HPDE6-E6E7 (cell line): ENCODE results near the gene TLE1.

ENCODE experiments used
- DNase-seq: peaks from one replicate; pipeline ENCODE4 v3.0.0; 2011; ENCODE audit warnings: missing footprints; ENCODE audit errors: extremely low spot score

TLE1 gene

GRCh38 chr9:81549500-81550206 lies 139.7 kb downstream of the TLE1 start:
- no peak for DNase-seq

DNA sequence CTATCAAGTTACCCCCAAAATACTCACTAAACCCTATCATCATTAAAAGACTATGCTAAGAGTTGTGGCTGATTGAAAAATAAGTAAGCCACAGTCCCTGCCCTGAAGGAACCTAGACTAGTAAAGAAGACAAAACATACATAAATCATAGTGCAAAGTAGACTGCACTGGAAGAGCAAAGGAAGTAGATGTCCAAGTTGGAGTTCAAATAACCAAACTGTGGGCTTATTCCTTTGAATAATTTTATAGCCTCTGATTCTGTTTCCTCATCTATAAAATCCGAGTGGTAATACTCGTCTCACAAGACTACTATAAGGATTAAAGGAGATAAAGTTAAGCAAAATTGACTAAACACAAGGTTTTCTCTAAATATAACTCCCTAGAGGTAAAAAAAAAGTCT lies 140.4 kb downstream of the TLE1 start:
- DNase-seq, result no peak

DNA sequence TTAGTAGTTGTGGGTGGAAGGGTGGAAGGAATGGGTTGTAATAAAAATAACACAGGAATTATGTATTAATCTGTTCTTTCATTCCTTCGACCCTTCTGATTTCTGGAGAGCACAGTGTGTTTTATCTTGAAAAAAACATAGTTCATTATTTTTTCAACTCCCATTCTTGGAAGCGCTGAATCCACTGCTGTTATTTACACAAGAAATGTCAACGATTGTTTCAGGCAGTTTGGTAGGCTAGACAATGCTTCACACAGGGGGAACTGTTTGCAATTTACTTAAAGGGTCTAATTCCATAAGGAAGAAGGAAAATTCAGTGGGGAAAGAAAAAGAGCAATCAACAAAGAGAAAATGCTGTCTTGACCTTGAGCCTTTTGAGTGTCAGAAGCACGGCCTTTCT lies 142.9 kb downstream of the TLE1 start:
- no peak for DNase-seq

- no peak for DNase-seq
These were observed 145.7 kb downstream of the TLE1 start for GRCh38 chr9:81543695-81544094.

- DNase-seq, result no peak
These were observed 147.0 kb downstream of the TLE1 start for GRCh38 chr9:81542118-81542889.

- no peak for DNase-seq
These were observed 149.1 kb downstream of the TLE1 start for GRCh38 chr9:81540142-81540710.

- no peak for DNase-seq
These were observed 150.0 kb downstream of the TLE1 start for GRCh38 chr9:81539317-81539716.

GRCh38 chr9:81538890-81539289 lies 150.5 kb downstream of the TLE1 start:
- no peak for DNase-seq

GRCh38 chr9:81537964-81538363 lies 151.4 kb downstream of the TLE1 start:
- no peak for DNase-seq

- no peak for DNase-seq
These were observed 152.9 kb downstream of the TLE1 start for GRCh38 chr9:81536242-81537025.

DNA sequence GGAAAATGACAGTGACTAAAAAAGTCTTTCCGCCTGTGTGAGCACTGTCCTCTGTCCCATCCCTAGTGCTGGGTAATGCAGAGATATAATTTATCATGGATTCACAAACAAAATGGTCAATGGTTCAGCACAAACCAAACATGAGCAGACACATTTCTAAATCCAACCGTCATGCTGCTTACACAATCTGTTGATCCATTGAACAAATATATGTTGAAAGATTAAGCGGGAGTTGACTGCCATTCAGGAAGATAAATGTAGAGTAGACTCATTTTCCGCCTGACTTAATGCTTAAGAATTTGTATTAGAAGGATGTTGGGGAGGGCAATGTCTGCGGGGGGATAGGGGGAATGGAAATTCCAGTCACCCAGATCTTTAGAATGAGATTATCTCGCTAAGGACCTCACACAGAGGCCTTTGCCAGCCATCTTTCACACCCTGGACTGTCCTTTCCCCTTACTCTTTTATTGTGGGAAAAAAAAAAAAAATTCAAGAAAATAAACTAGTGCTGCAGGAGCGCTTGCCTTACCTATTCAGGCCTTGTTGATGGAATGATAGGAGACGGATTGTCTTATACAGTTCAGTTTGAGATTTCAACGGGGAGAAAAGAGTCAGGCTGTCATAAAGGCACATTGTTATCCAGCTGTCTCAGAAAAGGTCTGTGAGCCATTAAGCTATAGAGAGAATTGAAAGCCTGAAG lies 153.7 kb downstream of the TLE1 start:
- peak; percentile 51 for DNase-seq

GRCh38 chr9:81534138-81534875 lies 155.0 kb downstream of the TLE1 start:
- peak; percentile 21 for DNase-seq
